ENCODE measurements around the gene SVIL.
A peak's percentile ranks its signal among the peaks of the same experiment; 100 is the strongest.
"Not testable (repeated sequence)": the region's sequence is repeated elsewhere in the genome, so short reads cannot be mapped to it uniquely, and the experiment has no call there.

The SVIL gene

DNA sequence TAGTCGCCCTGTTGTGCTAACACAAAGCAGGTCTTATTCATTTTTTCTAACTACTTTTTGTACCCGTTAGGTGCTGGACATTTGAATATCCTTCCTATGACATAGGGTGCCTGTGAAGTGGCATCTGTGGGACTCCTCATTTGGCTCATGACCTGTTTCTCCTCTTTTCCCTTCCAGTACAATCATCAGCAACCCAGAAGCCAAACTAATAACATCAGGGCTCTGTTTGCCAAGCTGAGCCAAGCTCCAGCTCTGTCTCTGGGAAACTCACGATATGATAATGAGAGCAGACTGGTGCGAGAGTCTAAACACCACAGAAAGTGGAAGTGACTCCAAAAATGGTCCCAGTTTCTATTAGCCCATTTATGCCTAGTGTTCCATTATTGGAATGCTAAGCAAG is 92.0 kb downstream of the SVIL start:
- H3K4me3 ChIP-seq (ENCODE audit: low read length): no peak overlapping the region
- DNase-seq (ENCODE audit: low read depth): no peak
- TF ChIP-seq, protein P1, sequence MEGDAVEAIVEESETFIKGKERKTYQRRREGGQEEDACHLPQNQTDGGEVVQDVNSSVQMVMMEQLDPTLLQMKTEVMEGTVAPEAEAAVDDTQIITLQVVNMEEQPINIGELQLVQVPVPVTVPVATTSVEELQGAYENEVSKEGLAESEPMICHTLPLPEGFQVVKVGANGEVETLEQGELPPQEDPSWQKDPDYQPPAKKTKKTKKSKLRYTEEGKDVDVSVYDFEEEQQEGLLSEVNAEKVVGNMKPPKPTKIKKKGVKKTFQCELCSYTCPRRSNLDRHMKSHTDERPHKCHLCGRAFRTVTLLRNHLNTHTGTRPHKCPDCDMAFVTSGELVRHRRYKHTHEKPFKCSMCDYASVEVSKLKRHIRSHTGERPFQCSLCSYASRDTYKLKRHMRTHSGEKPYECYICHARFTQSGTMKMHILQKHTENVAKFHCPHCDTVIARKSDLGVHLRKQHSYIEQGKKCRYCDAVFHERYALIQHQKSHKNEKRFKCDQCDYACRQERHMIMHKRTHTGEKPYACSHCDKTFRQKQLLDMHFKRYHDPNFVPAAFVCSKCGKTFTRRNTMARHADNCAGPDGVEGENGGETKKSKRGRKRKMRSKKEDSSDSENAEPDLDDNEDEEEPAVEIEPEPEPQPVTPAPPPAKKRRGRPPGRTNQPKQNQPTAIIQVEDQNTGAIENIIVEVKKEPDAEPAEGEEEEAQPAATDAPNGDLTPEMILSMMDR (conservative IDR thresholded peaks at IDR 0.05; ENCODE audit: low read length): no peak

DNA sequence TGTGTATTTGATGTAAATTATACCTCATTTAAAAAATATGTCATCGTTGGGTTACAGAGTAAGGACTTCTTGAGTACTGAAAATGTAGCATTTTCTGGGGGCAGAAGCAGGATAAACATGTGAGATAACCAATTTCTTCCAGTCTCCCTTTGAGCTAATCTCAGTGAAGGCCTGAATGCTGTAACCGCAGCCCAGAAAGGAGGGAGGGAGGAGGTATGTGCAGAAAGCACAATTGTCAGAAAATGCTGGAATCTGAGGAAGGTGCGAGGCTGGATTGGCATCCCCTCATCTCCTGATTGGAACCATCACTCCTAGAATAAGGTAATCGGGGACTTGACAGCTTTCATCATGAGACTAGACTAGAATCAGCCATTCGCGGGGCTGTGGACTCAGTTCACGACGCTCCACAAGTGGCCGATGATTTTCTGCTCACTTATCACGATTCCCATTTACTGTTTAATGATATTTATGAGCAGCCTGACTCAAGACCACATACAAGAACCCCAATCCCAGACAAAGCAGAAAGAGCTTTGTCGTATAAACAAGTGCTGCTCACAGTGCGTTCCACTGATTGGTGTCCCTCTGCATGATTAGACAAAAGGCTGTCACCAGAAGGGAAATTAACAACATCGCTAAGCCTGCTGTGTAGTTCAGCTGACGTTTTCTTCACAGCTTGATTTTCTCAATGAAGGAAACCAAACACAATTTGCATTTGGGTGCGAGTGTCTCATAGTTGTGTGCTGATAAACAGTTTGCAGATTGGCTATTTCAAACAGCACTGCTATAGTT is 93.2 kb downstream of the SVIL start:
- TF ChIP-seq, protein P1 (conservative IDR thresholded peaks at IDR 0.05; ENCODE audit: low read length): no peak
- no peak for DNase-seq (ENCODE audit: low read depth)
- H3K4me3 ChIP-seq (ENCODE audit: low read length): no peak overlapping the region

DNA sequence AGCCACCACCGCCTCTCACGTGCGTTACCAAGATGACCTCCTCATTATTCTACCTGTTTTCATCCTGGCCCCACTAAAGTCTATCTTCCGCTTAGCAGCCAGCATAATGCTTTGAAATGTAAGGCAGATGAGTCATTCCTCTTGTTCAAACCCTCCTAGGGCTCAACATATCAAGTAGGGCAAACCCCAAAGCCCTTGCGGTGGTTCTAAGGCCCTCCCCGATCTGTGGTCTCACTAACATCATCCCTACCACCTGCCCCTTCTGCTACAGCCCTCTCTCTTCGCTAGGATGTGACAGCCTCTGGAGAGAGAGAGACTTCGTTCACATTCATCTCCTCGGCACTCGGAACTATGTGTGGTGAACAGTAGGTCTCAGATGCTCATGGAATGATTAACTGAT is 94.8 kb downstream of the SVIL start:
- TF ChIP-seq, protein P1 (conservative IDR thresholded peaks at IDR 0.05; ENCODE audit: low read length): no peak
- H3K4me3 ChIP-seq (ENCODE audit: low read length): no peak overlapping the region
- no peak for DNase-seq (ENCODE audit: low read depth)

DNA sequence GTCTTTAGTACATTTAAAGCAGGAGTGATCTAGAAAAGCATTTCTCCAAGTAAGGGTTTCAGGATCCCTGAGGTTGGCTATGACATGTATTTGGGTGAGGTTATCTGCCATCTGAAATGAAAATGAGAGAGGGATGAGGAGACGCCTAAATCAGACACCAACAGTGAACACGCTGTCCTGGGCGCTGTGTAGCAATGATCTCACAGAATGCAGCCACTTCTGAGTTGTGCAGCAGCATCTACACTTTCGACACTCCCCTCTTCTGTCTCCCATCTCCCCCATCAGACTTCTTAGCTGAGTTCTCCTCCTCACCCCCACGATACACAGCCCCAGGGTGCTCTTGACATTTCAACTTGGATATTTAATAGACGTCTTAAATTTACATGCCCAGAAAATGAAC is 95.4 kb downstream of the SVIL start:
- TF ChIP-seq, protein P1 (conservative IDR thresholded peaks at IDR 0.05; ENCODE audit: low read length): no peak
- no peak overlapping the region for H3K4me3 ChIP-seq (ENCODE audit: low read length)
- DNase-seq (ENCODE audit: low read depth): no peak

DNA sequence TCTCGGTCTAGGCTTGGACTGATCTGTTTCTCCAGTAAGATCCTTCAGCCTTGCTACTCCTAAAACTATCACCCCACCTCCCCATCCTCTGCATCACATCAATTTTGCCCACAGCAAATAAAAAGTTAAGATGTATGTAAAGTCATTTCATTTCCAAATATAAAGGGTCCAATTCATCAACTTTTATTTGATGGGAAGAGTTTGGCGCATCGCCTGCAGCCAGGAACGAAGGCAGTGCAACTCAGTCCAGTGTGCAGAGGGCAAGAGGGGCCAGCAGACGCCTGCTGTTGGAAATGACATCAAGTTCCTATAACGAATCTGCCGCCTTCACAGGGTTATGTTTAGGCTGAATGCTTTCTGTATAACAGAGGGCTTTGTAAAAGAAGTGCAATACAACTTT is 97.0 kb downstream of the SVIL start:
- TF ChIP-seq, protein P1 (conservative IDR thresholded peaks at IDR 0.05; ENCODE audit: low read length): no peak
- no peak overlapping the region for H3K4me3 ChIP-seq (ENCODE audit: low read length)
- DNase-seq (ENCODE audit: low read depth): no peak

DNA sequence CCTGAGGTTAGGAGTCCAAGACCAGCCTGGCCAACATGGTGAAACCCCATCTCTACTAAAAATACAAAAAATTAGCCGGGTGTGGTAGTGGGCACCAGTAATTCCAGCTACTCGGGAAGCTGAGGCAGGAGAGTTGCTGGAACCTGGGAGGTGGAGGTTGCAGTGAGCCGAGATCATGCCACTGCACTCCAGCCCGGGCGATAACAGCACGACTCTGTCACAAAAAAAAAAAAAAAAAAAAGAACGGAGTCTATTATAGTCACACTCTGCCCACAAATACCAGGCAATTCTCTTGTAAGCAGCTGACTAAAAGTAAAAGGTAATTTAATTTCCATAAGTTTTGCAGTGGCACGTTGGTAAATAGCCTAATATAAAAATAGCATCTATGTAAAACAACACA is 98.1 kb downstream of the SVIL start:
- DNase-seq (ENCODE audit: low read depth); H3K4me3 ChIP-seq (ENCODE audit: low read length): not testable (repeated sequence)

DNA sequence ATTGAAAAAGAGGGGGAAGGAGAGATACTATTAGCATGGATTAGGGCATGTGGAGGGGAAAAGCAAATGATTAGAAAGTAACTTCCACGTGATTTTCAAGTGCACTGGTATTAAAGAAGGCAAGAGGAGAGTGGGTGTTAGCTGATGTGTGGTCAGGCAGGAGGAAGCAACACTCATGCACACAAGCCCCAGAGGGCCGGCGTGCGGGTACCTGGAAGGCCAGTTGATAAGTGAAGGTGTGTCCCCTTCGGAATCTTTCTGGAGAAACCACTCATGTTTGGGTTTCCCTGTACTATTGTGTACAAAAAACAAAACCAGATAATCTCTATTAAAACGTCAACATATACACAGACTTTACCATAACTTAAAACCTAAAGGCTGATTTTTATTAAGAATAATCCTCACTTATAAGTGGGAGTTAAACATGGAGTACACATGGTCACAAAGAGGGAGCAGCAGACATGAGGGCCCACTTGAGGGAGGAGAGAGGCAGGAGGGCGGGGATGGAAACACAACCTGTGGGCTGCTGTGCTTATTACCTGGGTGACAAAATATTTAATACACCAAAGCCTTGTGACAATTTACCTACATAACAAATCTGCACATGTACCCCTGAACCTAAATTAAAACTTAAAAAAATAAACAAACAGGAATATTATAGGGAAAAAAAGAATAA is 98.9 kb downstream of the SVIL start:
- DNase-seq (ENCODE audit: low read depth): no peak
- TF ChIP-seq, protein P1 (conservative IDR thresholded peaks at IDR 0.05; ENCODE audit: low read length): no peak
- peak overlapping the region; percentile 30 for H3K4me3 ChIP-seq (ENCODE audit: low read length)

Data from AG10803 (cell line).